ENCODE measurements around the gene WRAP73.

Gene WRAP73

GRCh38 chr1:3614755-3615742 is 34.9 kb downstream of the WRAP73 start:
- DNase-seq (ENCODE audit: low read depth in 2 of 2) = no peak

DNA sequence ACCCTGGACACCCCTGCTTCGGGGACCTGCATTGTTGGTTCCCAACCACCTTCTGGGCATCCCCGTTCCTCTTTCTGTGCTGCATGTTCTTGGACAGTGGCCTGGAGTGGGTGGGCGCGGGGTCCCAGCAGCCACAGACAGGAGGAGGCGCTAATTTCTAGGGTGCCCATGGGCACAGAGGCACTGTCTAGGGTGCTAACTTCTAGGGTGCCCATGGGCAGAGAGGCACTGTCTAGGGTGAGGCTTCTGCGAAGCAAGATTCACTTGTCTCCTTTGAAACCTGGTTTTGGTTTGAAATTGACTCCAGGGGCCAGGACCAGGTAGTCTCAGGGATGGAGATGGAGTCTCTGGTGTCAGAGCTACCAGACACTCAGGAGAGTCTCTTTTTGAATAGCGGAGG is 37.8 kb downstream of the WRAP73 start:
- no peak for DNase-seq (ENCODE audit: low read depth in 2 of 2)

GRCh38 chr1:3611170-3612019 is 38.5 kb downstream of the WRAP73 start, which contains the start of gene MEGF6:
Gene MEGF6, minus strand, starts transcription at chr1:3611508. Its CDS starts 240 bp downstream, at chr1:3611268.
- peak; percentile 39 to 41 for DNase-seq (ENCODE audit: low read depth in 2 of 2)

GRCh38 chr1:3610527-3611169 is 39.3 kb downstream of the WRAP73 start:
- no peak for DNase-seq (ENCODE audit: low read depth in 2 of 2)

- no peak for DNase-seq (ENCODE audit: low read depth in 2 of 2)
These were observed 40.0 kb downstream of the WRAP73 start for GRCh38 chr1:3609769-3610526.

- no peak for DNase-seq (ENCODE audit: low read depth in 2 of 2)
These were observed 40.7 kb downstream of the WRAP73 start for GRCh38 chr1:3609016-3609768.

DNA sequence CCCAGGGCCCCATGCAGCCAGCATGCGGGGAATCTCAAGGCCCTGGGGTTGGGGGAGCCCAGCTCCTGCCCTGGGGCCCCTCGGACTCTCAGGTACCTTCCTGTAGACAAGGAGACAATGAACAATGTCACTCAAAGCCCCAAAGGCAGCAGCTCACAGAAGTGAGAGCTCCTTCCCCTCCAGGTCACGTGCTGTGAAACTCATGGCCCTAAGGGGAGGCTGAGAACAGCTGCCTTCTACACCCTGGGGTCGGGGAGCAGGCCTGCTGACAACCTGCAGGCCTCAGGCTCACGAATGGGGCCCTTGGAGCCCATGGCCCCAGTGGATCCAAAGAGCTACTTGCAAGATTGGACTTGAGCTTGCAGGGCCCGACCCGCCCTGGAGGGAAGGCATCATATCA is 41.7 kb downstream of the WRAP73 start:
- no peak for DNase-seq (ENCODE audit: low read depth in 2 of 2)

DNA sequence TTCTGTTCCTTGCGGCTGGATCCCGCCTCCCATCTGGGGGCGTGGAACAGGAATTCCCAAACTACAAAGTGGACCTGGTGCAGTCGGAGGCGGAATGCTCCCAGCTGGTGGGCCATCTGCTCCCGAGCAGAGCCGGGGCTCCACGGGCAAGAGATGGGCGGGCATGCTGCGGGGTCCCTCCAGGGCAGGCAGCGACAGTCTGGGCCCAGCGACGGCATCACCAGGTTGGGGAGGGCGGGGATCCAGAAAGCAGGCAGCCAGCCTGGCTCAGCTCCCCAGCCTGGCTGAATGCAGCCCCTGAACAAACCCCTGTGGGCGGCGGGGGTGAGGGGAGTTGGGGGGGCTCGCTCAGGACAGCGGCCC is 42.2 kb downstream of the WRAP73 start:
- no peak for DNase-seq (ENCODE audit: low read depth in 2 of 2)

DNA sequence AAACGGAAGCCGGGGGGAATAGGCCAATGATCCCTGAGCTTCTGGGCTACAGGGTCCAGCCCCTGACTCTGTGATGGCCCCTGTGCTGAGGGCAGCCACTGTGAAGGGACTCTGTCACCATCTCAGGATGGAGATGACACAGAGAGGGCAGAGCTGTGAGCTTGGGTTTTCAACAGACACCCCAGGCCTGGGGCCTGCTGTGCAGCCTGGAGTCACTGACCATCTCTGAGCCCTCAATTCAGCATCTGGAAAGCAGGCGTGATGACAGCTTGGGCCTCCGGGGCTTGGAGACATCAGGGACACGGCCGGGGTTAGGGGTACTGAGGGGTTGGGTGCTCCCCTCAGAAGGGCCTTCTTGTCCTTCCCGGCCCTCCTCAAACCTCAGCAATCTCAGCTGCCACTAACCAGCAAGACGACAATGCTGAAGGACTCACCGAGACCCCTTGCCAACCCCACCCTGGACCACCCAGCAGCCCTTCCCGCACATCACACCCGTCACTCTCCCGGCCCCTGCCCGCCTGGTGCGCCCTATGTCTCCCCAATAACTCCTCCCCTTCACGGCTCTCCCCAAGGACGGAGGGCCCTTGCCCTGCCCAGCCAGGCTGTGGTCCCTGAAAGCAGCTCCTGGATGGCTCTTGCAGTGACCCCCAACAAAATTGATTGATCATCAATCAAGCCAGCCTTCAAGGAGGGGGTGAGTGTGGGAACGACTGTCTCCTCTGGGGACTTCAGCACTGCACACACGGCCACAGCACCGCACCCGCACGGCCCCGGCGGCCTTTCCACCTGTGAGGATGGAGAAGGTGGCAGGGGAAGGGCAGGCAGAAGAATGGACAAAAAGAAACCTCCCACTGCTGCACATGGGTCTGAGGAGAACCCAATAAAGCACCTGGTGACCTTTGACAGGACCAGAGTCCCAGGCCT is 42.9 kb downstream of the WRAP73 start:
- no peak for DNase-seq (ENCODE audit: low read depth in 2 of 2)

DNA sequence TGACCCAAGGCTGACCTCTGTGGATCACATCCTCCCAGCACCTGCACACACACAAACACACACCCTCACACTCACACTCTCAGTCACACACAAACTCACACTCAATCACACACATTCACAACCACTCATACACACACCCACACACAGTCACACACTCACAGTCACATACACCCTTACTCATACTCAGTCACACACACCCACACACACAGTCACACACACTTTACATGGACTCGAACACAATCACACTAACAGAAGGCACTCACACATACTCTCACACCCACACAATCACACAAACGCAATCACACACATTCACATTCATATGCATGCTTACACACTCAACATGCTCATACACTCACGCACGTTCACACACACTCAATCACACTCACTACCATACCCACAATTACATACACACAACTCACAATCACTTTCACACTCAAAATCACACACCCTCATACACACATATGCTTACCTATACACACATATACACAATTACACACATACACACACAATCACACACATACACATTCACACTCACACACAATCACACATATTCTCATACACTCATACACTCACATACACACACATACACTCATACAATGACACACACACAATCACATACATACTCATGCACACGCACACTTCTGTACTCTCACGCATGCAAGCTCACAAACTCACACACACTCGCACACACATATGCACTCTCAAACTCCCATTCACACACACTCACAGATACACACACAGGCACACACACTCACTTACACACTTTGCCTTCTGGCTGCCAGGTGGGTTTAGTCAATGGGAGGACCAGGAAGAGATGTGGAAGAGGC is 44.7 kb downstream of the WRAP73 start:
- no peak for DNase-seq (ENCODE audit: low read depth in 2 of 2)

- no peak for DNase-seq (ENCODE audit: low read depth in 2 of 2)
These were observed 45.4 kb downstream of the WRAP73 start for GRCh38 chr1:3604468-3604974.

DNA sequence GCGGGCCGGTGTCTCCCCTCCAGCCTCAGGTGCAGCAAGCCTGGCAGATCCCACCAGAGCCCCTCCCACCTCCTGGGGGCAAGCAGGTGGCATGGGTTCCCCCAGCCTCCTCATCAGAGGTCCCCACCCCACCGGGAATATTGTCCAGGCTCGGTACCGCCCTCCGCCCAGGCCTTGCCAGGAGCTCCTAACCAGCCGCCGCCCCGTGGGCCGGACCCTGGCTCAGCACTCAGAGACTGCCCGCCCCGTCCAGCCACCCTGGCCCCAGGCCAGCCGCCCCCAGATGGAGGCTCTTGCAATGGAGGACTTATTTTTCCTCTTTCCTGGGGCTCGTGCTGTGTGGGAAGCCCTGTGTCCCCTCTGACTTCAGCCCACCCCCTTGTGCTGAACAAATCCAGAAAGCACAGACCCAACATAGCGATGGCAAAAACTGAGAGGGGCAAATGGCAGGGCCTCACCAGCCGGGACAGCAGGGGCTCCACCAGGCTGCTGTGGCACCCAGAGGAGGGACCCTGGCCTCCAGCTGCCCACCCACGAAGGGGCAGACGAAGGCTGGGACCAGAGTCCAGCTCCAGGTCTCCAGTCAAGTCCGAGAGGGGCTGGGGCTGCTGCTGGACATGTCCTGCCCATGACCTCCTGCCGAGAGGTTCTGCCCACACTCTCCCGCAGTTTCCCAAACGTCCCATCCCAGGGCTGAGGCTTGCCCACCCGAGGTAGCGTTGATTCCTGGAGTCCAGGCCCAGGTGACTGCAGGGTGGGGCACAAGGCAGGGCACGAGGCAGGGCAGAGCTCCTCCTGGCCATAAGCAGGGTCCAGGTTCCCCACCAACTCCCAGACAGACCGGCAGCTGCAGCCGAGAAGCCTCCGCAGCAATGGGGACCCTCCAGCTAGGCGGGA is 46.1 kb downstream of the WRAP73 start:
- no peak for DNase-seq (ENCODE audit: low read depth in 2 of 2)

- DNase-seq (ENCODE audit: low read depth in 2 of 2) = no peak
These were observed 46.7 kb downstream of the WRAP73 start for GRCh38 chr1:3603156-3603555.

DNA sequence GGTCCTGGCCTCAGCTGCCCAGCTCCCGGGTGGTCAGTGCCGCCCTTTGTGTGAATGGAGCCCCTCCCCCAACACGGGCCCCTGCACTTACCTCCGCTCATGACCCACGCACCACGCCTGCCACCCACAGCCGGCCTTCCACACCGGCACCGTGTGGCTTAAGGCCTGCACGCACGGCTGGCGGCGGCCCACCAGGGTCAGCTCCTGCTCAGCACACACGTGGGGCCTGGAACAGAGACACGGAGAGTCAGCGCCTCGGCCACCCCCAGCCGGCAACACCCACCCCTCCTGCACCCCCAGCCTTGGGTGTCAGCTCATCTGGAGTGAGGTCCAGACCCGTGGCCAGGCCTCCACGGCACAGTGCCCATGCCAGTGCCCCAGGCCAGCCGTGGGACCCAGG is 47.5 kb downstream of the WRAP73 start:
- DNase-seq (ENCODE audit: low read depth in 2 of 2) = no peak

GRCh38 chr1:3601743-3602142 is 48.2 kb downstream of the WRAP73 start:
- no peak for DNase-seq (ENCODE audit: low read depth in 2 of 2)

GRCh38 chr1:3600354-3600753 is 49.5 kb downstream of the WRAP73 start:
- DNase-seq (ENCODE audit: low read depth in 2 of 2) = no peak

DNA sequence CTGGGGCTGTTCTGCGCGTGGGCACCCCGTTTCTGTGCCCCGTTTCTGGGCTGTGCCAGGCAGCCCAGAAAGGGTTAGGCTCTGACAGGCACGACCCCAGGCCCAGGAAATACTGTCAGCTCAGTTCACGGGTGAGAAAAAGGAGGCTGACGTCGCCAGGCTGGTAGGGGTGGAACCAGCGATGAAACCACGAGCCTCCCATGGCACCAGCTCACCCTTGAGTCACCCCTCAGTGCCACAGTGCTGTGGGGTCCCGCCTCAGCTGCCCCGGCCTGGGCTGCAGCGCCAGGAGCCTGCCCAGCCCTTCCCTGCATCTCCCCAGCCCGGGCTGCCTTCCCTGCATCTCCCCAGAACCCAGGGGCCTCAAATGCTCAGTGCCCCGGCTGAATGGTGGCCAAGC is 50.1 kb downstream of the WRAP73 start:
- DNase-seq (ENCODE audit: low read depth in 2 of 2) = no peak
